BE2C (cell line): ENCODE results near the gene LRRC4C.

Source experiments
- DNase-seq: peaks from one replicate; pipeline ENCODE4 v3.0.0-alpha.2; 2020
- H3K27me3 ChIP-seq: fragments of 250-450 bp; sonication (Bioruptor Pico); 2 replicates; pipeline ENCODE4 v1.5.1; 2020; ENCODE audit warnings: mild to moderate bottlenecking
- H3K36me3 ChIP-seq: fragments of 250-450 bp; sonication (Bioruptor Pico); 2 replicates; pipeline ENCODE4 v1.5.1; 2020; ENCODE audit warnings: mild to moderate bottlenecking
- H3K4me1 ChIP-seq: fragments of 250-450 bp; sonication (Bioruptor Pico); 2 replicates; pipeline ENCODE4 v1.5.1; 2020
- H3K4me3 ChIP-seq: 2 replicates; pipeline ENCODE4 v1.5.1; 2011; ENCODE audit warnings: low read depth, low read length
- H3K9me3 ChIP-seq: fragments of 250-450 bp; sonication (Bioruptor Pico); 2 replicates; pipeline ENCODE4 v1.5.1; 2020
- TF ChIP-seq, protein P1 (sequence below): IDR thresholded peaks from 2 replicates; pipeline ENCODE4 v1.5.1; 2012; ENCODE audit warnings: mild to moderate bottlenecking, low read depth, low read length

Gene LRRC4C

GRCh38 chr11:40321537-40321936, 1137.9 kb downstream of the LRRC4C start:
- Histone ChIP-seq H3K4me3 (no peak overlapping the region), H3K4me1 (no peaks in the 10 kb centered on the region), H3K36me3 (no peaks in the 10 kb centered on the region), H3K27me3 (no peaks in the 10 kb centered on the region), H3K9me3 (no peaks in the 10 kb centered on the region)
- TF ChIP-seq, protein P1, sequence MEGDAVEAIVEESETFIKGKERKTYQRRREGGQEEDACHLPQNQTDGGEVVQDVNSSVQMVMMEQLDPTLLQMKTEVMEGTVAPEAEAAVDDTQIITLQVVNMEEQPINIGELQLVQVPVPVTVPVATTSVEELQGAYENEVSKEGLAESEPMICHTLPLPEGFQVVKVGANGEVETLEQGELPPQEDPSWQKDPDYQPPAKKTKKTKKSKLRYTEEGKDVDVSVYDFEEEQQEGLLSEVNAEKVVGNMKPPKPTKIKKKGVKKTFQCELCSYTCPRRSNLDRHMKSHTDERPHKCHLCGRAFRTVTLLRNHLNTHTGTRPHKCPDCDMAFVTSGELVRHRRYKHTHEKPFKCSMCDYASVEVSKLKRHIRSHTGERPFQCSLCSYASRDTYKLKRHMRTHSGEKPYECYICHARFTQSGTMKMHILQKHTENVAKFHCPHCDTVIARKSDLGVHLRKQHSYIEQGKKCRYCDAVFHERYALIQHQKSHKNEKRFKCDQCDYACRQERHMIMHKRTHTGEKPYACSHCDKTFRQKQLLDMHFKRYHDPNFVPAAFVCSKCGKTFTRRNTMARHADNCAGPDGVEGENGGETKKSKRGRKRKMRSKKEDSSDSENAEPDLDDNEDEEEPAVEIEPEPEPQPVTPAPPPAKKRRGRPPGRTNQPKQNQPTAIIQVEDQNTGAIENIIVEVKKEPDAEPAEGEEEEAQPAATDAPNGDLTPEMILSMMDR: no peak
- DNase-seq: no peak

- Histone ChIP-seq H3K27me3 (no peaks in the 10 kb centered on the region), H3K9me3 (no peaks in the 10 kb centered on the region), H3K4me1 (no peaks in the 10 kb centered on the region), H3K4me3 (no peak overlapping the region), H3K36me3 (no peaks in the 10 kb centered on the region)
- no peak for DNase-seq
- TF ChIP-seq, protein P1: no peak
Measured at GRCh38 chr11:40316171-40316570, 1143.3 kb downstream of the LRRC4C start.

DNA sequence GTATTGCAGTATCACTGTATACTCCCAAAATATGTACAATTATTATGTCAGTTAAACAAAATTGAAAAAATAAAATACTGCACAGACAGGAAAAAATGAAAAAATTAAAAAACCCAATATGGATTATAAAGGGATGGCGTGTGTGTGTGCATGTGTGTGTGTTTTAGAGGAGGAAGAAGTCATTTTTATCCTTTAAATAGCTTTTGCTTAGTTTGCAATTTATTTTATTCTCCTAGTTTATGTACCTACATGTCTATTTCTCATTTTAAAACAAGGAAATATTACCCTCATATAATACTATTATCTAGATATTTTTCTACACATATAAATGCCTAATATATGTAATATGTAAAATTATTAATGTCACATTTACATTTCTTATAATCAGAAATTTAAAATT, 1144.3 kb downstream of the LRRC4C start:
- Histone ChIP-seq H3K4me1 (no peaks in the 10 kb centered on the region), H3K9me3 (no peaks in the 10 kb centered on the region), H3K27me3 (no peaks in the 10 kb centered on the region), H3K36me3 (no peaks in the 10 kb centered on the region), H3K4me3 (no peak overlapping the region)
- DNase-seq: no peak
- TF ChIP-seq, protein P1: no peak

- Histone ChIP-seq H3K36me3 (no peaks in the 10 kb centered on the region), H3K4me1 (no peaks in the 10 kb centered on the region), H3K9me3 (no peaks in the 10 kb centered on the region), H3K27me3 (no peaks in the 10 kb centered on the region), H3K4me3 (no peak overlapping the region)
- TF ChIP-seq, protein P1: no peak
- no peak for DNase-seq
Measured at GRCh38 chr11:40314327-40314726, 1145.1 kb downstream of the LRRC4C start.

DNA sequence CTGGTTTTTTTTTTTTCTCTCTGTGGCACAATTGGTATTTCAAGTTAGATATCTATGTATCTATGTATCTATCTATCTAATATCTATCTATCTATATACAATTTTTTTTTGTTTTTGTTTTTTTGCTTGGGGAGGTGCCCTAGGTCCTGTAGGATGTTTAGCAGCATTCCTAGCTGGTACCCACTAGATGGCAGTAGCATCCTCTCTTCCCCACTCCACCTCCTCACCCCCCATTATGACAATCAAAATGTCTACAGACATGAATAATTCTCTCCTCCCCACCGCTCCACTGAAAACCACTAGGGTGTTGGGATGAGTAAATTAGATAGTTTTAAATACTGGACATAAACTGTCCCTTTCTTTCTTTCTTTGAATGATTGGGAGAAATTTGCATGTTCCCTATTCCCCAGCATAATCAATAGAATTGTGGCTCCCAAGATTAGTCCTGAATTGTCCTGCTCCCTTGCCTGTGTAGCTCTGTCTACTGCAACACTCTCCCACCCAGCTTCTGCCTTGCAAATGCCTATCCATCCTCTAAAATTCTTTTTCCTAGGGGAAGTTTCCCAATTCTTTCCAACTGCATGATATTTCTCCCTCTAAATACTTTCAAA, 1152.4 kb downstream of the LRRC4C start:
- H3K36me3 ChIP-seq: no peaks in the 10 kb centered on the region
- no peaks in the 10 kb centered on the region for H3K27me3 ChIP-seq
- TF ChIP-seq, protein P1: peak; percentile 73
- H3K4me3 ChIP-seq: no peak overlapping the region
- DNase-seq: no peak
- no peaks in the 10 kb centered on the region for H3K4me1 ChIP-seq
- H3K9me3 ChIP-seq: no peaks in the 10 kb centered on the region

DNA sequence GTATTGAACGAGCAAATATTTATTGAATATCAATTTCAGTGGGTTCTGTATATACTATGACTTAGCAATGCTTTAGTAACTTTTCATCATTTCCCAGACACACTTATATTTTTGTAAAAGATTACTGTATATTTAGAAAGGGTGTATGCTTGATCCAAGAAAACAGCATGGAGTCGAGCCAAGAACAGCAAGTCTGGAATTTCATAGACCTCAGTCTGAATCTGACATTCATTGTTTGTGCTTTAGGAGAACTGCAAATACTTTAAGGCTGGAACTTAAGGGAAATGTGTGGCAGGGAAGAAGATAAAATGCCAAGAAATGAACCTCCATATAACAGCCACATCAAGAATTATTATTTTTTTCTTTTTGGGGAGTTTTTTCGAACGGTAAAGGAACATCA, 1156.8 kb downstream of the LRRC4C start:
- H3K36me3 ChIP-seq: no peaks in the 10 kb centered on the region
- TF ChIP-seq, protein P1: no peak
- H3K27me3 ChIP-seq: peaks cover 2% of the 10 kb centered on the region; the same call in 1 of the 2 replicates
- H3K4me3 ChIP-seq: no peak overlapping the region
- H3K4me1 ChIP-seq: no peaks in the 10 kb centered on the region
- no peaks in the 10 kb centered on the region for H3K9me3 ChIP-seq
- no peak for DNase-seq
